ENCODE measurements around the gene TRIP10. TPM values are rescaled to one million over a fixed set of nuclear protein-coding genes. Genes with fewer than 3 reads are reported as not detected.

TRIP10 gene
- polyA plus RNA-seq, 1 donor from 2014 or later: 0.76 TPM

DNA sequence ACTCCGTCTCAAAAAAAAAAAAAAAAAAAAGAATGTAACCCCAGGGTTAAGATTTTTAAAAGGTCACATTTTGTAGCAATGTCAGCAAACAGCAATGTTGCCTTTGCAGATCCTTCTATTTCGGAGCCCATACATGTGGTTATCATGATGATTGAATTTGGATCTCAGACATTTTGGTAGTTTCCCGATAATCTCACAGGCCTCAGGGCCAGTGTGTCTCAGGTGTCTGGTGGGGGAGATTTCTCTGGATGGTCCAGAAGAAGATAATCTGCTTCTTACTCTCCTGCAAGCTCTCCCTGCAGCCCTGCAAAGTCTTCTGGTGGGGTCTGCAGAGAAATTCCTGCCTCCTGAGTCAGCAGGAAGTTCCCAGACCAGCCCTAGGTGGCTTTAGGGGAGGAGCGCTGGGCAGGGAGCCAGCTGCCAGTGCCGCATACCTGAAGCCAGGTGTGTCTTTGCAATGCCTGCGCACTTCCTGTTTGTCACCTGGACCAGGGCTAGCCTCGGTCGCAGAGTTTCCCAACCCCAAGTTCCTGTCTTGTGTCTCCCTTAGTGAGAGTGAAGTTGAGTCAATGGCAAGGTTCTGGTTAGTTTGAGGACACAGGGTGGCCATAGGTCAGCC is 26.4 kb downstream of the TRIP10 start:
- Histone ChIP-seq H3K79me2 (replicated peaks; ENCODE audit: insufficient read depth, low read length) (no peaks in the 10 kb centered on the region), H3K36me3 (ENCODE audit: insufficient read depth, low read length) (no peaks in the 10 kb centered on the region), H3K9me2 (ENCODE audit: insufficient read depth, low read length) (no peaks in the 10 kb centered on the region), H3K9ac (ENCODE audit: low read length) (no peak overlapping the region), H3K4me3 (ENCODE audit: low read length) (no peak overlapping the region), H4K20me1 (ENCODE audit: insufficient read depth) (no peaks in the 10 kb centered on the region), H3K27me3 (ENCODE audit: insufficient read depth, low read depth, low read length) (peaks cover 32% of the 10 kb centered on the region), H3K27ac (ENCODE audit: low read length) (no peak overlapping the region), H2AFZ (ENCODE audit: low read depth, low read length) (no peak overlapping the region), H3F3A (ENCODE audit: insufficient read depth, low read length, poor library complexity, severe bottlenecking) (no peaks in the 10 kb centered on the region), H3K9me3 (ENCODE audit: low read length) (no peaks in the 10 kb centered on the region), H3K4me2 (ENCODE audit: low read length) (no peak overlapping the region)
- no peak for TF ChIP-seq POLR2AphosphoS5 (IDR thresholded peaks at IDR 0.05)

DNA sequence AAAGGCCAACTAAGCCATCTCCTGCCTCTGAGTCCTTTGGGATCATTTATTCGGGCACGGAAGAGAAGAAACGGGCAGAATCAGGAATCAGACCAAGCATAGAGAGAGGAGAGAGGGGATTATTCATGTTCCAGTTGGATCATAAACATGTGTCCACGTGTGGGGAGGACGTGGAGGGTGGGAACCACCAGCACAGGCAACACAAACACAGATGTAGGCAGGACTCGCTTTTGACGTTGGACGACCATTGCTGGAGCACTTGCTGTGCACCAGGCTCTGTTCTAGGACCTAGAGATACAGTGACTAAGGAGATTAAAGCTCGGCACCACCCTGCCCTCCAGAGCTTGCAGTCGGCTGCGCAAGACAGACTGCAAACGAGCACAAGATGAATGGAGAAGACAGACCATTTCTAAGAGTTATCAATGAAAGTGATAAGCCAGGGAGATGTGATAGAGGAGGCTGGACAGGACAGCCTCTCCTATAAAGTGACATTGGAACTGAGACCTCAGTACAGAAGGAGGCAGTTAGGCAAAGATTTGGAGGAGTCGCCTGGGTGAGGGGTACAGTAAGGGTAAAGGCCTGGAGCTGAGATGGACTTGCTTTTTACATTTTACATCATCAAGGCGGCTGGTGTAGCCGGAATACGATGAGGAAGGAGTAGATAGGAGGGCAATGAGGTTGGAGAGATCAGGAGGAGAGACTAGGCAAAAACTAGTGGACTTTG is 27.0 kb downstream of the TRIP10 start:
- Histone ChIP-seq H3K36me3 (ENCODE audit: insufficient read depth, low read length) (no peaks in the 10 kb centered on the region), H2AFZ (ENCODE audit: low read depth, low read length) (no peak overlapping the region), H3F3A (ENCODE audit: insufficient read depth, low read length, poor library complexity, severe bottlenecking) (no peaks in the 10 kb centered on the region)

More for the DNA sequence above, 27.0 kb downstream of the TRIP10 start:
- Histone ChIP-seq H3K4me2 (ENCODE audit: low read length) (no peak overlapping the region), H4K20me1 (ENCODE audit: insufficient read depth) (no peaks in the 10 kb centered on the region), H3K9ac (ENCODE audit: low read length) (no peak overlapping the region), H3K27ac (ENCODE audit: low read length) (no peak overlapping the region), H3K4me3 (ENCODE audit: low read length) (peak overlapping the region; percentile 63), H3K79me2 (replicated peaks; ENCODE audit: insufficient read depth, low read length) (no peaks in the 10 kb centered on the region), H3K9me2 (ENCODE audit: insufficient read depth, low read length) (no peaks in the 10 kb centered on the region), H3K27me3 (ENCODE audit: insufficient read depth, low read depth, low read length) (peaks cover 32% of the 10 kb centered on the region), H3K9me3 (ENCODE audit: low read length) (no peaks in the 10 kb centered on the region)
- TF ChIP-seq EZH2 (IDR thresholded peaks at IDR 0.05; ENCODE audit: borderline replicate concordance, insufficient read depth, low read length, poor library complexity, severe bottlenecking) (no peak), EP300 (conservative IDR thresholded peaks at IDR 0.05; ENCODE audit: poor library complexity, severe bottlenecking) (no peak), POLR2AphosphoS5 (IDR thresholded peaks at IDR 0.05) (no peak), TAF1 (IDR thresholded peaks at IDR 0.05; ENCODE audit: low read depth) (no peak), MXI1 (conservative IDR thresholded peaks at IDR 0.05; ENCODE audit: poor library complexity, severe bottlenecking) (no peak), SMC3 (conservative IDR thresholded peaks at IDR 0.05; ENCODE audit: poor library complexity) (no peak), RAD21 (conservative IDR thresholded peaks at IDR 0.05) (no peak)
- TF ChIP-seq, protein P1, sequence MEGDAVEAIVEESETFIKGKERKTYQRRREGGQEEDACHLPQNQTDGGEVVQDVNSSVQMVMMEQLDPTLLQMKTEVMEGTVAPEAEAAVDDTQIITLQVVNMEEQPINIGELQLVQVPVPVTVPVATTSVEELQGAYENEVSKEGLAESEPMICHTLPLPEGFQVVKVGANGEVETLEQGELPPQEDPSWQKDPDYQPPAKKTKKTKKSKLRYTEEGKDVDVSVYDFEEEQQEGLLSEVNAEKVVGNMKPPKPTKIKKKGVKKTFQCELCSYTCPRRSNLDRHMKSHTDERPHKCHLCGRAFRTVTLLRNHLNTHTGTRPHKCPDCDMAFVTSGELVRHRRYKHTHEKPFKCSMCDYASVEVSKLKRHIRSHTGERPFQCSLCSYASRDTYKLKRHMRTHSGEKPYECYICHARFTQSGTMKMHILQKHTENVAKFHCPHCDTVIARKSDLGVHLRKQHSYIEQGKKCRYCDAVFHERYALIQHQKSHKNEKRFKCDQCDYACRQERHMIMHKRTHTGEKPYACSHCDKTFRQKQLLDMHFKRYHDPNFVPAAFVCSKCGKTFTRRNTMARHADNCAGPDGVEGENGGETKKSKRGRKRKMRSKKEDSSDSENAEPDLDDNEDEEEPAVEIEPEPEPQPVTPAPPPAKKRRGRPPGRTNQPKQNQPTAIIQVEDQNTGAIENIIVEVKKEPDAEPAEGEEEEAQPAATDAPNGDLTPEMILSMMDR (IDR thresholded peaks at IDR 0.05; ENCODE audit: poor library complexity, severe bottlenecking): no peak
- TF ChIP-seq, protein P2, sequence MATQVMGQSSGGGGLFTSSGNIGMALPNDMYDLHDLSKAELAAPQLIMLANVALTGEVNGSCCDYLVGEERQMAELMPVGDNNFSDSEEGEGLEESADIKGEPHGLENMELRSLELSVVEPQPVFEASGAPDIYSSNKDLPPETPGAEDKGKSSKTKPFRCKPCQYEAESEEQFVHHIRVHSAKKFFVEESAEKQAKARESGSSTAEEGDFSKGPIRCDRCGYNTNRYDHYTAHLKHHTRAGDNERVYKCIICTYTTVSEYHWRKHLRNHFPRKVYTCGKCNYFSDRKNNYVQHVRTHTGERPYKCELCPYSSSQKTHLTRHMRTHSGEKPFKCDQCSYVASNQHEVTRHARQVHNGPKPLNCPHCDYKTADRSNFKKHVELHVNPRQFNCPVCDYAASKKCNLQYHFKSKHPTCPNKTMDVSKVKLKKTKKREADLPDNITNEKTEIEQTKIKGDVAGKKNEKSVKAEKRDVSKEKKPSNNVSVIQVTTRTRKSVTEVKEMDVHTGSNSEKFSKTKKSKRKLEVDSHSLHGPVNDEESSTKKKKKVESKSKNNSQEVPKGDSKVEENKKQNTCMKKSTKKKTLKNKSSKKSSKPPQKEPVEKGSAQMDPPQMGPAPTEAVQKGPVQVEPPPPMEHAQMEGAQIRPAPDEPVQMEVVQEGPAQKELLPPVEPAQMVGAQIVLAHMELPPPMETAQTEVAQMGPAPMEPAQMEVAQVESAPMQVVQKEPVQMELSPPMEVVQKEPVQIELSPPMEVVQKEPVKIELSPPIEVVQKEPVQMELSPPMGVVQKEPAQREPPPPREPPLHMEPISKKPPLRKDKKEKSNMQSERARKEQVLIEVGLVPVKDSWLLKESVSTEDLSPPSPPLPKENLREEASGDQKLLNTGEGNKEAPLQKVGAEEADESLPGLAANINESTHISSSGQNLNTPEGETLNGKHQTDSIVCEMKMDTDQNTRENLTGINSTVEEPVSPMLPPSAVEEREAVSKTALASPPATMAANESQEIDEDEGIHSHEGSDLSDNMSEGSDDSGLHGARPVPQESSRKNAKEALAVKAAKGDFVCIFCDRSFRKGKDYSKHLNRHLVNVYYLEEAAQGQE (IDR thresholded peaks at IDR 0.05; ENCODE audit: borderline replicate concordance): no peak
